SU-DHL-6 (cell line): ENCODE measurements around the gene CHRND.

Source experiments
- CTCF ChIP-seq: fragments of 200-600 bp; sonication (generic); IDR thresholded peaks from one replicate; pipeline ENCODE4 v1.5.1; 2017; ENCODE audit warnings: antibody characterized with exemption, mild to moderate bottlenecking, low read length, moderate library complexity; ENCODE audit not compliant: insufficient read depth, poor library complexity, severe bottlenecking
- EZH2phosphoT487 ChIP-seq: fragments of 200-600 bp; sonication (generic), shearing (Covaris generic); conservative IDR thresholded peaks from 2 replicates; pipeline ENCODE4 v1.6.1; 2018; ENCODE audit warnings: mild to moderate bottlenecking, antibody characterized with exemption, low read length, moderate library complexity, mixed read lengths

DNA sequence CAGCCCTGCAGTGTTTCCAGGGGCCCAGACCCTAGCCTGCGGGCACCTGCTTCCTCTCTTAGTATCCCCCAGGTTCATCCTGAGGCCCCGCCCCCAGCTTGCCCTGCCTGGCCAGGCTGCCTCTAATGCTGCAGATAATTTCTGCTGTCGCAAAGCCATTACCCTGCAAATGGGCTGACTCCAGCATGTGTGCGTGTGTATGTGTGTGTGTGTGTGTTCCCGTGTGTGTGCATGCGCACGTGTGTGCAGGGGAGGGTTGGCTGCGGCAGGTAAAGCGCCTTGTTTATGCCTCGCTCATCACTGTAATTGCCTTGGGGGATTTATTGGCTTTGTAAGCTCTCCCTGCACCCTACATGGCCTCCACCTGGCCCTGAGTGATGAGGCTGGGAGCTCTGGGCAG lies 13.4 kb upstream of the CHRND start:
- TF ChIP-seq CTCF (no peak), EZH2phosphoT487 (no peak)
